DOHH2 (cell line): ENCODE measurements around the gene PADI3.

Experiments
- CTCF ChIP-seq: fragments of 200-600 bp; sonication (generic); IDR thresholded peaks from one replicate; pipeline ENCODE4 v1.5.1; 2014; ENCODE audit warnings: antibody characterized with exemption, mild to moderate bottlenecking, low read depth, low read length; ENCODE audit not compliant: poor library complexity, severe bottlenecking
- EZH2phosphoT487 ChIP-seq: fragments of 200-600 bp; sonication (generic); IDR thresholded peaks from 2 replicates; pipeline ENCODE4 v1.6.1; 2017; ENCODE audit warnings: borderline replicate concordance, mild to moderate bottlenecking, antibody characterized with exemption, low read length, moderate library complexity, mixed read lengths

GRCh38 chr1:17308593-17308992 is 59.7 kb downstream of the PADI3 start:
- TF ChIP-seq CTCF (no peak), EZH2phosphoT487 (no peak)
